Activated CD8-positive, alpha-beta memory T cell treated with anti-CD3 and anti-CD28 coated beads, Interleukin-2, amount 10 ng/mL, durations not matched to agents 7 days and 5 days (primary cell): ENCODE results near the gene SMPD3. TPM values are rescaled to one million over a fixed set of nuclear protein-coding genes. Genes with fewer than 3 reads are reported as not detected.

ENCODE experiments used
- ATAC-seq: fragments of 150-1000 bp; cut with Tn5 transposase; one replicate; pipeline ENCODE4 v1.10.0; 2021; ENCODE audit warnings: moderate library complexity
- CTCF ChIA-PET: fragments of 350-600 bp; sonication (Branson Sonifier 250); formaldehyde crosslinking; loops from one replicate; lab custom pipeline; 2021; ENCODE audit warnings: antibody characterized with exemption; lab: Charles Lee
- DNase-seq: peaks from one replicate; pipeline ENCODE4 v3.0.0-alpha.2; 2020
- H3K27ac Mint-ChIP-seq: one replicate; pipeline ENCODE4 v1.8.0; 2021; ENCODE audit warnings: mild to moderate bottlenecking, mixed read lengths
- H3K27me3 Mint-ChIP-seq: one replicate; pipeline ENCODE4 v1.8.0; 2021; ENCODE audit warnings: mixed read lengths
- H3K36me3 Mint-ChIP-seq: one replicate; pipeline ENCODE4 v1.8.0; 2021; ENCODE audit warnings: mild to moderate bottlenecking, mixed read lengths
- H3K4me1 Mint-ChIP-seq: one replicate; pipeline ENCODE4 v1.8.0; 2021; ENCODE audit warnings: mixed read lengths
- H3K4me3 Mint-ChIP-seq: one replicate; pipeline ENCODE4 v1.8.0; 2021; ENCODE audit warnings: mild to moderate bottlenecking, moderate library complexity, mixed read lengths
- H3K9me3 Mint-ChIP-seq: one replicate; pipeline ENCODE4 v1.8.0; 2022; ENCODE audit warnings: low read depth, mixed read lengths
- total RNA-seq, 2 experiments: library from RNA; stranded (reverse); gene quantifications; one replicate each; pipeline ENCODE4 v1.2.3, GENCODE V29; 2021

SMPD3 gene
- total RNA-seq, 2 experiments from 2014 or later = 7.7 to 7.9 TPM

DNA sequence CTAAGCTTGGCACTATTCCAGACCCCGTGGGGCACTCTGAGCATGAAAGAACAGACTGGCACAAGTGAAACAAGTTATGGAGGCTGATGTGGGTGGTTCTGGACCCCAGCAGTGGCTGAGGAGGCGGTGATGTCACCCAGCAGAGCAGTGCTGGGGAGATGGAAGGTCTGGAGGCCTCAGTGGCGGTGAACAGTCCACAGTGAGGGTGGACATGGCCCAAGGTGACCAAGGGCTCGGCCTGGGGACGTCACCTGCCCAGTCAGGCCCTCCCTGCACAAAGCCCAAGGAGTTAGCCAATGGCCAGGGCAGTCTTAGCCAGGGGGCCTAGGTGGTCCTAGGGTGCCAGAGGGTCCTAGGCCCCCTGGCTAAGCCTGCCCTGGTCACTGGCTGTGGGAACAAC is 24.5 kb downstream of the SMPD3 start:
- H3K36me3 Mint-ChIP-seq = no peaks in the 10 kb centered on the region

DNA sequence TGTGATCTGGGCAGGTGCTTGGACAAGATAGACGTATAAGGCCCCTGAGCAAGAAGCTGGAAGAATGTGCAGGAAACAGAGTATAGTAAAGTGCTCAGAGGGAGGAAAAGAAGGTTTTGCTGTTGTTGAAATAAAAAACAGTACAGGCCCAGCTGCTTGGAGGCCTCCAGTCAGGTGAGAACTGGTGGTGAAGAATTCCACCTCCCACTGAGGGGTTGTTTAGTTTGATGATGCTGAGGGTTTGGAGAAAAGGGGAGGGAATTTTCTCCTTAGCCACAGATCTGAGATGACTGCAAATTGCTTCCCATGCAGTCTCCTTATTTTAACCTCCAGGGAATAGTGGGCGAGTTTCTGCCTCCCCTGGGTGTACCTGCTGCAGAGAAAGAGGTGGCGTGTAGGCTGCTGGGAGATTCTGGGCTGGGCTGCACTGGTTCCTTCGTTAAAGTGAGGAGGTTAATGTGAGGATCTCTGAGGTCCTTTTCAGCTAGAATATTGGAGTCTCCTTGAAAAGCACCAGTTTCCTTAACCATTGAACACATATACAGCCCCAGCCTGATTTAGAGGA is 25.8 kb downstream of the SMPD3 start:
- ATAC-seq = no peak
- no peak for DNase-seq
- Mint-ChIP-seq H3K4me3 (no peak overlapping the region), H3K36me3 (no peaks in the 10 kb centered on the region), H3K9me3 (no peaks in the 10 kb centered on the region), H3K4me1 (peaks cover 17% of the 10 kb centered on the region), H3K27me3 (peaks cover 2% of the 10 kb centered on the region), H3K27ac (no peak overlapping the region)
- CTCF ChIA-PET = interaction anchor here (1.1 to 1.7 kb wide), 3 partner anchors 14 to 26 kb away, joined by 4 to 5 read pairs (median 5); no protein-coding TSS in a partner anchor

More for the DNA sequence above, 24.5 kb downstream of the SMPD3 start:
- ATAC-seq (no peak), DNase-seq (no peak)
- Mint-ChIP-seq H3K27me3 (peaks cover 2% of the 10 kb centered on the region), H3K9me3 (no peaks in the 10 kb centered on the region), H3K4me3 (no peak overlapping the region), H3K27ac (no peak overlapping the region), H3K4me1 (peaks cover 4% of the 10 kb centered on the region)
- CTCF ChIA-PET = interaction anchor here (1.1 to 1.7 kb wide), 2 partner anchors 18 to 27 kb away, joined by 4 to 5 read pairs; no protein-coding TSS in a partner anchor

DNA sequence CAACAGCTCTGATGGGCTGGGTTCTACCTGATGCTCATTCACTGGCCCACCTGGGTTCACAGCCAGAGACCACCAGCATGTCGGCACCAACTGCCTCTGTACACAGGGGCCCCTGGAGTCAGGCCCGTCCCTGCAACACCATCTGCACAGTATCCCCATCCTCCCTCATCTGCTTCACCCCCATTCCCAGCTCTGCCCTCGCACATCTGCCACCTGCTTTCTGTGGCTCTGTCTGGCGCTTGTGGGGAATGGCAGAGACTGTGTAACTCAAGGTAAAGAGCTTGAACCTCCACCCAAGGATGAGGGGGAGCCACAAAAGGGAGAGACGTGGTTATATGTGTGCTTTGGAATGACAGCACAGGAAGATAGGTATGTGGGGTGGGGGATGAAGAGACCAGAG is 27.2 kb downstream of the SMPD3 start:
- DNase-seq (no peak), ATAC-seq (no peak)
- H3K27ac Mint-ChIP-seq = no peak overlapping the region
- CTCF ChIA-PET = interaction anchor here (1.7 to 2.6 kb wide), 3 partner anchors 20 to 24 kb away, joined by 6 to 8 read pairs (median 7); no protein-coding TSS in a partner anchor
- H3K4me1 Mint-ChIP-seq = peaks cover 24% of the 10 kb centered on the region
- H3K36me3 Mint-ChIP-seq = no peaks in the 10 kb centered on the region
- no peaks in the 10 kb centered on the region for H3K27me3 Mint-ChIP-seq
- H3K4me3 Mint-ChIP-seq = no peak overlapping the region
- H3K9me3 Mint-ChIP-seq = no peaks in the 10 kb centered on the region

DNA sequence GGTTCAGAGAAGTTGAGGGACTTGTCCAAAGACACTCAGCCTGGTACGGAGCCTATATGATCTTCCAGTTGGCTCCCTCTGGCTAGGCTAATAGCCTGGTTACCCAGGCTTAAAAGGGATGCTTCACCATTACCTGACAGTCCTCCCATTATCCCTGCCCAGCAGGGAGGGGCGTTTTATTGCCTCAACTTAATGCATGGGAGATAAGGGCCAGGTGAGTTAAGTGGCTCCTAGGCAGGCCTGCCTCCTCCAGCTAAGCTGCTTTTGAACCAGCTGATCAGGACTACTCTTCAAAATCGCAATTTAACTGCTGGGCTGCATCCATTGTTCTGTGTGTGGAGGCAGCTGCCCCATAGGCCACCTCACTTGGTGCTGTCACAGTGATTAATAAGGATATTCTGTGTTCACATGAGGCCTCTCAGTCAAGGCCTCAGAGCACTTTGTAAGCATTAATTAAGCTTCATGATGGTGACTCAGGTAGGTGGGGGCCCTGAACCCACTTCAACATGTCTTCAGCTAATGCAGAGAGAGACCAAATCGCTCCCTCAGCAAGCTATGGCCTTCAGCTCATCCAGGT is 27.9 kb downstream of the SMPD3 start:
- no peak for ATAC-seq
- H3K4me1 Mint-ChIP-seq = peaks cover 24% of the 10 kb centered on the region
- H3K4me3 Mint-ChIP-seq = no peak overlapping the region
- no peak for DNase-seq
- H3K27me3 Mint-ChIP-seq = no peaks in the 10 kb centered on the region
- H3K36me3 Mint-ChIP-seq = no peaks in the 10 kb centered on the region
- CTCF ChIA-PET = interaction anchor here (1.7 to 2.6 kb wide), 3 partner anchors 20 to 25 kb away, joined by 6 to 8 read pairs (median 7); no protein-coding TSS in a partner anchor
- H3K9me3 Mint-ChIP-seq = no peaks in the 10 kb centered on the region
- no peak overlapping the region for H3K27ac Mint-ChIP-seq

DNA sequence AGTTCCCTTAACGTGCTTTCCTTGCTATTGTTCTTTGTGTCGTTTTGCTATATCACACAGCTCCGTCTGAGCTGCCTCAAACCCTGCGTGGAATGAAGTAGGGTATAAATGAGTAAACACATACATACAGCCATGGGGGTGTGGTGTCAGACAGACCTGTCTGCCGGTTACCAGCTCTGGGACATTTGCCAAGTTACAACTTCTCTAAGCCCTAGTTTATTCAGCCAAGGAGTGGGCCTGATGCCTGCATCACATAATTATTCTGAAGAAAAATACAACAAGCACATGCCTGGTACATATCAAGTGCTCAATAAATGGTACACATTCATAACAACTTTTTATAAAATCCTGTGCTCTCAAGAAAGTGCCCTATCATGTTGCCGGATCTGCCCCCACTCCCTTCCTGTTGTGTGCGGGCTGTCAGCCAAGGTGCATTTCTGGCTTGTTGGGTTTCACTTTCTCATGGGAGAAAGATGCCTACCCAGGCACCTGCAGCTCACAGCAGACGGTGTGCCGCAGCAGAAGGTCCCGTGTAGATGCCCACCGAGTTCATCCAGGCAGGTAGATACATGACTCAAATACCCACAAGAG is 30.5 kb downstream of the SMPD3 start:
- Mint-ChIP-seq H3K27me3 (no peaks in the 10 kb centered on the region), H3K9me3 (no peaks in the 10 kb centered on the region), H3K4me1 (peaks cover 24% of the 10 kb centered on the region), H3K27ac (peak overlapping the region; percentile 88), H3K36me3 (no peaks in the 10 kb centered on the region), H3K4me3 (peak overlapping the region; percentile 62)
- ATAC-seq (peak; percentile 91), DNase-seq (peak; percentile 89)
- CTCF ChIA-PET = interaction anchor here (0.7 to 5.0 kb wide), 10 partner anchors 10 to 430 kb away, joined by 3 to 45 read pairs (median 6); partner anchors contain the start of gene SMPD3

DNA sequence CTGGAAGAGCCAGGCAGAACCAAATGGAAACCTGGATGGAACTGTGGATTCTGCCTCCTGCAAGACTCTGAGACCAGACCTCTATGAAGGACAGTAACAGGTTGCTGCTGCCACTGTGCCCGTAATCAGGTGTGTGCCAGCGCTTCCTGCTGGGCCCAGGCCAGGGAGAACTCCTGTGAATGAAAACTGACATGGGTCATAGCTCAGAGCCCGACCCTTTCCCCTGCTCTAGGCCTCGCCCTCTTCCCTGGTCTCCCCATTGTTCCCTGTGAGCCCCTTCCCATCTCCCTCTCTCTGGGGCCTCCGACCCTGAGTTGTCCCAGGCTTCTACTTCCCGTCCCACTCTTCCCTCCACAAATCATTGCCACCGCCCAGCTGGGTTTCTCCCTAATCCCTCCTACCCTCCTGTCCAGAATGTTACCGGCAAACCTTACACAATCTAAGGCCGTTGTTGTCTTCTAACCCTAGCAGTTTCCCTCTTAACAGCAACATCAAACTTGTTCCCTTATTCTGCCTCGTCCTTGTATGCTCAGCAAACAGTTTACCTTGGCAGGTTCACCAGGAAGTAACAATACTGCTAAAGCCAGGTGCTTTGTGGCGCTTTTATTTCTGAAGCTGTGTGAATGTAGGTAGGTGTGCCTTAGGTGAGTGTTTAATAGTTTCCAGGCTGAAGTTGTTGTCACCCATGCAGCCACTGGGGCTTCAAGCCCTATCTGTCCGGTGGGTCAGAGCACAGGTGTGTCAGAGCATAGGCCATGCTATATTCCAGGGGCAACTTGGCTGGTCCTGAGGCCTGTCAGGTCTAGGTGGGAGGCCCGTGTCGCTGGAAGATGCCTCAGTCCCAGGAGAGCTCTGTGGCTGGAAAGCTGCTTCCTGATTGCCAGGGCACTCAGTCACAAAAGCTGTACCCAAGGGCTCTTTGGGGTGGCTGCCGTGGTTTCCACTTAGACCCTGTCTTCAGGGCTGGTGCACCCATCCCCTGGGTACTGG is 32.0 kb downstream of the SMPD3 start:
- H3K4me1 Mint-ChIP-seq = peaks cover 29% of the 10 kb centered on the region

DNA sequence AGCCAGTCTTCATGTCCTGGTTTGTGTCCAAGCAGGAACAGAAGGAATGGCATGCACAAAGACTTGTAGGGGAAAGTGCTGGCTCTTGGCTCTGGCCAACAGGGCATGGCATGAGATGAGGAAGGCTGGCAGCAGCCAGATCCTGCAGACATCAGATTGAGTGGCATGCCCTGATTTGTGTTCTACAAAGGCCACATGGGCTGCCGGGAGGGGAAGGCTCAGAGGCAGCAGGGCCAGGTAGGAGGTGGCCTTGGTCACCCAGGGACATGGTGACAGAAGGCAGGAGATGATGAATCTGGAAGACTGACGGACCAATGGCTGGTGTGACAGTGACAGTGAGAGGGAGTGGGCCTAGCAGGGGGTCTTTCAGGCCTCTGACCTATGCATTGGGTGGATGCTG is 33.7 kb downstream of the SMPD3 start:
- DNase-seq = no peak
- ATAC-seq = no peak
- CTCF ChIA-PET = interaction anchor here (5.0 kb wide), 1 partner anchor 17 kb away, joined by 45 read pairs; no protein-coding TSS in a partner anchor
- Mint-ChIP-seq H3K27ac (no peak overlapping the region), H3K4me1 (peaks cover 36% of the 10 kb centered on the region), H3K27me3 (peaks cover 2% of the 10 kb centered on the region), H3K9me3 (no peaks in the 10 kb centered on the region), H3K4me3 (no peak overlapping the region), H3K36me3 (no peaks in the 10 kb centered on the region)

More for the DNA sequence above, 32.0 kb downstream of the SMPD3 start:
- no peak overlapping the region for H3K27ac Mint-ChIP-seq
- CTCF ChIA-PET = interaction anchor here (1.2 to 5.0 kb wide), 5 partner anchors 18 to 93 kb away, joined by 3 to 45 read pairs (median 7); no protein-coding TSS in a partner anchor
- H3K4me3 Mint-ChIP-seq = no peak overlapping the region
- no peaks in the 10 kb centered on the region for H3K36me3 Mint-ChIP-seq
- DNase-seq (no peak), ATAC-seq (no peak)
- no peaks in the 10 kb centered on the region for H3K27me3 Mint-ChIP-seq
- H3K9me3 Mint-ChIP-seq = no peaks in the 10 kb centered on the region

DNA sequence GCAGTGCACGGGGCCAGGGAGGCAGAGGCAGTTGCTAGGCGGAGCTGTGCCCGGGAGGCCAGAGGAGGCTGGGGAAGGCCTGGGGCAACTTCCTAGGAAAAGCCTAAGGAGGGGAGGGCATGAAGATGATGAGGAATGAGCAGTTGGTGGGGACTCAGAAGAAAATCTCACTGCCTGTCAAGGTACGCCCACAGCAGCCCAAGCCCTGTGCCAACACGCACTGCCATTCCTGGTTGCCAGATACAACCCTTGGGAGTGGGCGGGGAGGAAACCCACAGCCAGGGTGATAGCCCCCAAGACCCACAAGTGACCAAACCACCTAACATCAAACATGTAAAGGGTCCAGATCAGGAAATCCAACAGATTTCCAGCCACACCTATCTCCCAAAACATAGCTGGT is 36.2 kb downstream of the SMPD3 start:
- peaks cover 15% of the 10 kb centered on the region for H3K4me1 Mint-ChIP-seq
- H3K36me3 Mint-ChIP-seq = no peaks in the 10 kb centered on the region
- peaks cover 14% of the 10 kb centered on the region for H3K27me3 Mint-ChIP-seq
- CTCF ChIA-PET = interaction anchor here (1.3 kb wide), 2 partner anchors 36 to 44 kb away, joined by 3 read pairs; partner anchors contain the start of gene SMPD3
- DNase-seq = no peak
- no peak overlapping the region for H3K27ac Mint-ChIP-seq
- ATAC-seq = no peak
- no peak overlapping the region for H3K4me3 Mint-ChIP-seq
- no peaks in the 10 kb centered on the region for H3K9me3 Mint-ChIP-seq

DNA sequence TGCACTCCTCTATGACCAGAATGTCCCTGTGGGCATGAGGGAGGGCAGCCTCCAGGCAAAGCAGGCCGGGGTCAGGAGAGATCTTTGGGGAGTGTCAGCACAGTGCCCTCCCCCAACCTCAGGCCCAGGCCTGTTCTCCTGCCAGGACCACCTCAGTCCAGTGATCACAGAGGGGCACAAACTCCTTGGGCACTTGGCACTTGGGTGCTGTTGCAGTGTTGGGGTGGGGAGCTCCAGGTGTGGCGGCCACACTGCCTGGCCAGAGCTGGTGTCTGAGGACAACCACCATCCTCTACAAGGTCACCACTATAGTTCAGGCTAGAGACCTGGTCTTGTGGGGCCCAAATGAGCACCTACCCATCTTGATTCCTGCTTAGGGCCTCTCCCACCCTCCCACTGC is 37.2 kb downstream of the SMPD3 start:
- ATAC-seq (no peak), DNase-seq (no peak)
- no peaks in the 10 kb centered on the region for H3K36me3 Mint-ChIP-seq
- no peak overlapping the region for H3K4me3 Mint-ChIP-seq
- H3K4me1 Mint-ChIP-seq = peaks cover 11% of the 10 kb centered on the region
- H3K9me3 Mint-ChIP-seq = no peaks in the 10 kb centered on the region
- CTCF ChIA-PET = interaction anchor here (0.6 to 1.3 kb wide), 2 partner anchors 43 to 46 kb away, joined by 3 read pairs; no protein-coding TSS in a partner anchor
- H3K27me3 Mint-ChIP-seq = peaks cover 22% of the 10 kb centered on the region
- no peak overlapping the region for H3K27ac Mint-ChIP-seq

DNA sequence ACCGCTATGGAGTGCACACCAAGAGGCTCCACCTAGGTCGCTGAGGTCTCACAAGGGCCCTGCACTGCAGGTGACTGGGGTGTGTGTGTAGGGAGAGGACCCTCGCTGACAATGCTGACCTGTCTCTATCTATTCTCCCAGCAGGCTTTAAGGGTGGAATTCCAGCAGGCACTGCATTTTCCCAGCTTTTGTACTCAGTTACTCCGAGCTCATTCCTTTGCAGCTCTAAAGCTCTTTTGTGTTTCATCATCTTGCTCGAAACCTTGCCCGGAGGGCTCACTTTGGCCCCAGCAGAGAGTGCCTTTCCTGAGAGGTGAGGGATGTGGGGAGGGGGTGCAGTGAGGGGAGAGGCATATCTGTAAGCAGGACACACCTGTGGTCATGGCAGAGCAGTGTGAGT is 39.3 kb downstream of the SMPD3 start:
- peaks cover 11% of the 10 kb centered on the region for H3K4me1 Mint-ChIP-seq
- no peak overlapping the region for H3K27ac Mint-ChIP-seq
- DNase-seq (no peak), ATAC-seq (no peak)
- no peaks in the 10 kb centered on the region for H3K36me3 Mint-ChIP-seq
- H3K4me3 Mint-ChIP-seq = no peak overlapping the region
- CTCF ChIA-PET = interaction anchor here (1.4 to 3.7 kb wide), 5 partner anchors 9 to 112 kb away, joined by 5 to 16 read pairs (median 6); no protein-coding TSS in a partner anchor
- H3K27me3 Mint-ChIP-seq = peaks cover 25% of the 10 kb centered on the region
- no peaks in the 10 kb centered on the region for H3K9me3 Mint-ChIP-seq

DNA sequence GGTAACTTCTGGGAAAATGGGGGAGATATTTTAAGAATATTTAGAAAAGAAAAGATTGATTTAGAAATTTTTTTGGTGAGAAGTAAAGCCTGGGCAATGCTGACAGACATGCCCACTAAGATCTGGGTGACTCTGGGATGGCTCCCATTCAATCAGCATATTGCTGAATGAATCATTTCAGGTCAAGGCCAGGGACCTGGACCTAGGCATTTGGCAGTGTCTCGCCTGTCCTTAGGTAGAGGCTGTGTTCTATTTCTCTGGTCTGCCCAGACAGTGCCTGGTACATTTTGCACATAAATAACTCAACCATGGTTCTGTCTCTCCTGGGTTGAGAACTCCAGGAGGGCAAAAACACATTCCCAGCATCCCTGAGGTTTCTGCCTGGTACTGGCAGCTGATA is 39.9 kb downstream of the SMPD3 start:
- peaks cover 11% of the 10 kb centered on the region for H3K4me1 Mint-ChIP-seq
- no peak overlapping the region for H3K4me3 Mint-ChIP-seq
- no peak overlapping the region for H3K27ac Mint-ChIP-seq
- no peaks in the 10 kb centered on the region for H3K36me3 Mint-ChIP-seq
- CTCF ChIA-PET = interaction anchor here (1.4 to 3.7 kb wide), 4 partner anchors 10 to 102 kb away, joined by 5 to 16 read pairs (median 10); no protein-coding TSS in a partner anchor
- peaks cover 25% of the 10 kb centered on the region for H3K27me3 Mint-ChIP-seq
- no peak for ATAC-seq
- DNase-seq = no peak
- no peaks in the 10 kb centered on the region for H3K9me3 Mint-ChIP-seq

DNA sequence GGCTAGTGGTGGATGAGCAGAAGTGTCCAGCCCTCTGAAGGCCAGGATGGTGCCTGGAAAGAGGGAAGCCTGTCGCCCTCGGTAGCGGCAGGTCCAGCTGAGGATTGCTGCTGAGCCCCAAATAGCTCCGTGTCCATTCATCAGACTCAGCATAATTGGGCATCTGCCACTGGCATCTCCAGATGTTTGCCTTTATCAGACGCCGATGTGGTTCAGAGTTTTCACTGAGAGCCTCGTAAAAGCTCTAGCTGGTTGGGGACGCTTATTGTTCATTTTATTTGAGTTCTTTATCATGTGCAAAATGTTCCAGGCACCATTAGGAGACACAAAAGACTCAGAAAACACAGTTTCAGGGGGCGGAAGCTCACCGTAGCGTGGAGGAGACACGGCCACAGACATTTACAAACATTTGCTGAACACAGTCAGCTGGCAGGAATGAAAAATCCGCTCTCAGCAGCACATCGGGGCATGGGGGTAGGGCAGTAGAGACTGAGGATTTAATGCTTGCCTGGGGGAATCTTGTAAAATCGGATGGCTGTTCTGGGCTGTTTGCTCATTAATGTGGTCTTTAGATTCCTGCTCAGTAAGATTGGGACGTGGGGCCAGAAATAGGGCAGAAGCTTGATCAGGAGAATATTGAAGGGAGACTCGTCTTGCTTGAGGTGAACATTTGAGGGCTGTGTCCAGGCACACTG is 41.7 kb downstream of the SMPD3 start:
- peaks cover 17% of the 10 kb centered on the region for H3K4me1 Mint-ChIP-seq
- no peaks in the 10 kb centered on the region for H3K9me3 Mint-ChIP-seq
- DNase-seq = no peak
- H3K27ac Mint-ChIP-seq = no peak overlapping the region
- H3K36me3 Mint-ChIP-seq = no peaks in the 10 kb centered on the region
- H3K4me3 Mint-ChIP-seq = no peak overlapping the region
- CTCF ChIA-PET = interaction anchor here (0.9 to 3.7 kb wide), 7 partner anchors 10 to 145 kb away, joined by 3 to 16 read pairs (median 5); no protein-coding TSS in a partner anchor
- ATAC-seq = no peak
- H3K27me3 Mint-ChIP-seq = peaks cover 30% of the 10 kb centered on the region
